Loucy (cell line): ENCODE measurements around the gene MCC.

Experiments
- H2AFZ ChIP-seq: fragments of 200-600 bp; sonication (generic); 2 replicates; pipeline ENCODE4 v1.6.0; 2016; ENCODE audit warnings: antibody characterized with exemption, mild to moderate bottlenecking, low read length, moderate library complexity
- H3F3A ChIP-seq: fragments of 200-600 bp; 2 replicates; pipeline ENCODE4 v1.6.0; 2016; ENCODE audit warnings: antibody characterized with exemption, low read depth, mild to moderate bottlenecking
- H3K27me3 ChIP-seq: fragments of 200-600 bp; sonication (generic); 2 replicates; pipeline ENCODE4 v1.6.1; 2014; ENCODE audit warnings: low read length, mild to moderate bottlenecking; ENCODE audit not compliant: insufficient read depth, poor library complexity, severe bottlenecking
- H3K36me3 ChIP-seq: fragments of 200-600 bp; sonication (generic); 2 replicates; pipeline ENCODE4 v1.6.1; 2016; ENCODE audit warnings: low read length; ENCODE audit not compliant: insufficient read depth
- H3K4me1 ChIP-seq: fragments of 200-600 bp; sonication (generic); 2 replicates; pipeline ENCODE4 v1.5.1; 2014; ENCODE audit warnings: low read length, mild to moderate bottlenecking; ENCODE audit not compliant: insufficient read depth, poor library complexity, severe bottlenecking
- H3K4me2 ChIP-seq: fragments of 200-600 bp; sonication (generic); 2 replicates; pipeline ENCODE4 v1.6.0; 2014; ENCODE audit warnings: antibody characterized with exemption, low read length, low read depth, mild to moderate bottlenecking; ENCODE audit not compliant: poor library complexity, severe bottlenecking
- H3K4me3 ChIP-seq: fragments of 200-600 bp; sonication (generic); 2 replicates; pipeline ENCODE4 v1.5.1; 2014; ENCODE audit warnings: low read length, mild to moderate bottlenecking, mixed read lengths; ENCODE audit not compliant: poor library complexity, severe bottlenecking
- H3K79me2 ChIP-seq: fragments of 200-600 bp; sonication (generic); 2 replicates; pipeline ENCODE4 v1.6.1; 2014; ENCODE audit warnings: low read length; ENCODE audit not compliant: insufficient read depth
- H3K9ac ChIP-seq: fragments of 200-600 bp; sonication (generic); 2 replicates; pipeline ENCODE4 v1.6.0; 2014; ENCODE audit warnings: mild to moderate bottlenecking, low read depth, low read length, moderate library complexity; ENCODE audit not compliant: poor library complexity, severe bottlenecking
- H3K9me2 ChIP-seq: fragments of 200-600 bp; sonication (generic); replicated peaks from 2 replicates; pipeline ENCODE4 v1.6.1; 2016; ENCODE audit warnings: low read depth, low read length, mixed read lengths
- H3K9me3 ChIP-seq: fragments of 200-600 bp; sonication (generic); 2 replicates; pipeline ENCODE4 v1.6.1; 2014; ENCODE audit warnings: mild to moderate bottlenecking, antibody characterized with exemption, low read length, low read depth; ENCODE audit not compliant: insufficient read depth
- H4K20me1 ChIP-seq: fragments of 200-600 bp; sonication (generic); 2 replicates; pipeline ENCODE4 v1.6.0; 2014; ENCODE audit warnings: antibody characterized with exemption, low read length, mild to moderate bottlenecking; ENCODE audit not compliant: insufficient read depth, poor library complexity, severe bottlenecking
- EZH2phosphoT487 ChIP-seq: fragments of 200-600 bp; IDR thresholded peaks from 2 replicates; pipeline ENCODE4 v1.6.1; 2018; ENCODE audit warnings: antibody characterized with exemption, mild to moderate bottlenecking, moderate library complexity, borderline replicate concordance
- TF ChIP-seq, protein P1 (sequence below): fragments of 200-600 bp; sonication (generic); conservative IDR thresholded peaks from 2 replicates; pipeline ENCODE4 v1.5.1; 2014; ENCODE audit warnings: mild to moderate bottlenecking, antibody characterized with exemption, low read length

Gene MCC

DNA sequence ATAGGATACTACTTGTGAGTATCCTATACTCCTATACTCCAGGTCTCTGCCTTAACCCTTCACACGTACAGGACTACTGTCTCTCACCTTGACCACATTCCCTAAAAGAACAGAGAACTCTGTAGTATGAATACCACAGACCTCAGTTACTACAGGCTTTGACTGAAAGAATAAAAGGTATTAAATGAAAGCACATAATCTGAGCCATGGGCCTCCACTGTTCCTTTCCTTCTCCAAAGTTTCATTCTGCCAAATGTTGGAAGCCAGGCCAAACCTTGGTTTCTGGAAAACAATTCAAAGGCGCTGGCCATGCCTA, 244.9 kb downstream of the MCC start:
- H4K20me1 ChIP-seq = no peaks in the 10 kb centered on the region
- H3K27me3 ChIP-seq = no peaks in the 10 kb centered on the region
- no peaks in the 10 kb centered on the region for H3K79me2 ChIP-seq
- H2AFZ ChIP-seq = no peak overlapping the region
- no peak overlapping the region for H3K4me2 ChIP-seq
- no peak overlapping the region for H3K9ac ChIP-seq
- no peaks in the 10 kb centered on the region for H3F3A ChIP-seq
- TF ChIP-seq, protein P1, sequence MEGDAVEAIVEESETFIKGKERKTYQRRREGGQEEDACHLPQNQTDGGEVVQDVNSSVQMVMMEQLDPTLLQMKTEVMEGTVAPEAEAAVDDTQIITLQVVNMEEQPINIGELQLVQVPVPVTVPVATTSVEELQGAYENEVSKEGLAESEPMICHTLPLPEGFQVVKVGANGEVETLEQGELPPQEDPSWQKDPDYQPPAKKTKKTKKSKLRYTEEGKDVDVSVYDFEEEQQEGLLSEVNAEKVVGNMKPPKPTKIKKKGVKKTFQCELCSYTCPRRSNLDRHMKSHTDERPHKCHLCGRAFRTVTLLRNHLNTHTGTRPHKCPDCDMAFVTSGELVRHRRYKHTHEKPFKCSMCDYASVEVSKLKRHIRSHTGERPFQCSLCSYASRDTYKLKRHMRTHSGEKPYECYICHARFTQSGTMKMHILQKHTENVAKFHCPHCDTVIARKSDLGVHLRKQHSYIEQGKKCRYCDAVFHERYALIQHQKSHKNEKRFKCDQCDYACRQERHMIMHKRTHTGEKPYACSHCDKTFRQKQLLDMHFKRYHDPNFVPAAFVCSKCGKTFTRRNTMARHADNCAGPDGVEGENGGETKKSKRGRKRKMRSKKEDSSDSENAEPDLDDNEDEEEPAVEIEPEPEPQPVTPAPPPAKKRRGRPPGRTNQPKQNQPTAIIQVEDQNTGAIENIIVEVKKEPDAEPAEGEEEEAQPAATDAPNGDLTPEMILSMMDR = no peak
- TF ChIP-seq EZH2phosphoT487 = no peak
- no peaks in the 10 kb centered on the region for H3K4me1 ChIP-seq
- H3K9me2 ChIP-seq = no peaks in the 10 kb centered on the region
- H3K4me3 ChIP-seq = no peak overlapping the region
- H3K9me3 ChIP-seq = no peaks in the 10 kb centered on the region
- no peaks in the 10 kb centered on the region for H3K36me3 ChIP-seq

DNA sequence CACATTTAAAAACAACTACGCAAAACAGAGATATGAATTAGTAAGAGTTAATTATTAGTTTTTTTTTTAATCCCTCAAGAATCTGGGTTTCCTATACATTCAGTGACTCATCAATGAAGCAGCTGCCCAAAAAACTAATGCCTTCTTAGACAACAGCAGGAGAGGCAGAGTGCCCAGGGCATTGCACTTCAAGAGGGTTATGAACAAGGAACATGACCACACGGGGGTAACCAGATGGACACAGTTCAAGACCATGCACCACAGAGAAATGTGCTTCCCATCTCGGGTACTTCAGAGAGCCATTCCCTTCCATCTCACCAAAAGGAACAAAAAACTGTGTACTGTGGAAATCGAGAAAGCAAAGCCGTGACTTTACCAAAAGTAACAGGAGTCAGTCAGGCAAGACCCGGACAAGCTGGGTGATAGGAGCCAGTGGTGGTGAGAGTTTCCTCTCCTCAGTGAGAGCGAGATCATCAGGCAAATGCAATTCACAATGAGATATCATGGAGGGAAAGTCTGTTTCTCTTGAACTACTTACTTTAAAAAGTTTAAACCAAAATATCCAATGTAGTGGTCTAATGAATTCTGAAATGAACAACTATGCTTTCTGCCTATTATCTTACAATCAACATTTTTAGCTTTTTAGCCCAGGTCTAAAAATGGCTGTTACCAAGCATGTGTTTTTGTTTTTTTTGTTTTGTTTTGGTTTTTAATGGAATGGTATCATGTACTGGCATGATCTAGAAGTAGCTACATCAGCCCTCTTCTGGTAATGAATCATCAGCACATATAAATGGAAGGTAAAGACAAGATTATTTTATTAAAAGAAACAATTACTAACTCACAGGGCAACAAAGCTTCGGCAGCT, 245.5 kb downstream of the MCC start:
- H3K9me3 ChIP-seq = no peaks in the 10 kb centered on the region
- H3K9me2 ChIP-seq = no peaks in the 10 kb centered on the region
- no peak overlapping the region for H3K9ac ChIP-seq
- H3K4me1 ChIP-seq = no peaks in the 10 kb centered on the region
- H3F3A ChIP-seq = no peaks in the 10 kb centered on the region
- H3K4me2 ChIP-seq = no peak overlapping the region
- H3K27me3 ChIP-seq = no peaks in the 10 kb centered on the region
- H2AFZ ChIP-seq = no peak overlapping the region
- H3K36me3 ChIP-seq = no peaks in the 10 kb centered on the region
- no peaks in the 10 kb centered on the region; the same call in 1 of the 2 replicates for H3K79me2 ChIP-seq
- H3K4me3 ChIP-seq = no peak overlapping the region
- no peak for TF ChIP-seq EZH2phosphoT487
- TF ChIP-seq, protein P1 = no peak
- no peaks in the 10 kb centered on the region for H4K20me1 ChIP-seq

DNA sequence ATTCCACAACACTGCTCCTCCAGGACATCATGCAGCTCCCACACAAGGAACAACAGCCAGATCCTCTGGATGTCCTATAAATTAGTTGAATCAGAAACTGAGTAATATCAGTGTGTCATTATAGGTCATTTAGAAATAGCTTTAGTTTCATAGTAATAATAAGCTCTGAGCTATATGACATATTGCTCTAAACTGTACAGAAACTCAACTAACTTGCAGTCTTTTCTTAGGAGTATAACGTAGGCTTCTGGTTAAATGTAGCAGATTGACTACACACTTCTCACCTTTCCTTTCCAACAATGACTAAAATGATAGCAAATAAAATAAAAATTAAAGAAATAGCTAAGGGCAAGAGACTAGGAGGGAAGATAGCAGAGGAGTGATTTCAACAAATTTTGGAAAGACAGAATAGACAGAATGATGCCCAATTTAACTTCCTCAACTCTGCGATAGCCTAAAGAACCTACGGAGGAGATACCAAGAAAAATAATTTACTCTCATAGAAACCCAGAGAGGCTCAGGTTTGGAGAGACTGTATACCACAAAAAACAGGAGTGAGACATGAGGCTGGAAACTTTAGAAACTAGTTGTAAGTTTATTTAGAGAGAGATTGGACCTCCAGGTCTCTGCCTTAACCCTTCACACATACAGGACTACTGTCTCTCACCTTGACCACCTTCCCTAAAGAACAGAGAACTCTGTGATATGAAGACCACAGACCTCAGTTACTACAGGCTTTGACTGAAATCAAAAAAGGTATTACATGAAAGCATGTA, 247.1 kb downstream of the MCC start:
- Histone ChIP-seq H3K36me3 (no peaks in the 10 kb centered on the region), H2AFZ (no peak overlapping the region), H3K27me3 (no peaks in the 10 kb centered on the region), H3K4me1 (no peaks in the 10 kb centered on the region), H3K9me2 (no peaks in the 10 kb centered on the region), H3K4me2 (no peak overlapping the region), H4K20me1 (no peaks in the 10 kb centered on the region), H3F3A (no peaks in the 10 kb centered on the region), H3K79me2 (no peaks in the 10 kb centered on the region; the same call in 1 of the 2 replicates), H3K9me3 (no peaks in the 10 kb centered on the region), H3K4me3 (no peak overlapping the region), H3K9ac (no peak overlapping the region)
- TF ChIP-seq, protein P1 = no peak
- TF ChIP-seq EZH2phosphoT487 = no peak
